ENCODE results near the gene LSAMP. TPM values are rescaled to one million over a fixed set of nuclear protein-coding genes. Genes with fewer than 3 reads are reported as not detected.

The LSAMP gene
- total and polyA plus RNA-seq, 2 experiments from 2014 or later: 2.0 to 2.9 TPM

DNA sequence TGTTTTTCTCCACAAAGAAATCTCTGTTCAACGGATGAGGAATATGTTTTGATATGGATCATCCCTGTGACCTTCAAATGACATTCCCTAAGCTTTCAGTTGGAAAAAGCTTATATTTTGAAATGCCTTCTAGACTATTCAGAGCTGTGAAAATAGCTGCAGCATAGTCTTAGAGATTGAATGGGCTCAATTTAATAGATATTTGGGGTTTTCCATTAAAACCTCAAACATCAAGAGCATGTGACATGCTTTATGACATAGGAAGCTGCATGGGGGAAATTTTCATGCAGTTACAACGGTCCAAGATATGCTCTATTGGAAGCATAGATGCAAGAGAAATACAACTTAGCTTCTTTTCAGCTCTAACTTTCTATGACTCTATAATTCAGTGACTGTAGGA, 102.8 kb downstream of the LSAMP start (continued):
- TF ChIP-seq, protein P1, sequence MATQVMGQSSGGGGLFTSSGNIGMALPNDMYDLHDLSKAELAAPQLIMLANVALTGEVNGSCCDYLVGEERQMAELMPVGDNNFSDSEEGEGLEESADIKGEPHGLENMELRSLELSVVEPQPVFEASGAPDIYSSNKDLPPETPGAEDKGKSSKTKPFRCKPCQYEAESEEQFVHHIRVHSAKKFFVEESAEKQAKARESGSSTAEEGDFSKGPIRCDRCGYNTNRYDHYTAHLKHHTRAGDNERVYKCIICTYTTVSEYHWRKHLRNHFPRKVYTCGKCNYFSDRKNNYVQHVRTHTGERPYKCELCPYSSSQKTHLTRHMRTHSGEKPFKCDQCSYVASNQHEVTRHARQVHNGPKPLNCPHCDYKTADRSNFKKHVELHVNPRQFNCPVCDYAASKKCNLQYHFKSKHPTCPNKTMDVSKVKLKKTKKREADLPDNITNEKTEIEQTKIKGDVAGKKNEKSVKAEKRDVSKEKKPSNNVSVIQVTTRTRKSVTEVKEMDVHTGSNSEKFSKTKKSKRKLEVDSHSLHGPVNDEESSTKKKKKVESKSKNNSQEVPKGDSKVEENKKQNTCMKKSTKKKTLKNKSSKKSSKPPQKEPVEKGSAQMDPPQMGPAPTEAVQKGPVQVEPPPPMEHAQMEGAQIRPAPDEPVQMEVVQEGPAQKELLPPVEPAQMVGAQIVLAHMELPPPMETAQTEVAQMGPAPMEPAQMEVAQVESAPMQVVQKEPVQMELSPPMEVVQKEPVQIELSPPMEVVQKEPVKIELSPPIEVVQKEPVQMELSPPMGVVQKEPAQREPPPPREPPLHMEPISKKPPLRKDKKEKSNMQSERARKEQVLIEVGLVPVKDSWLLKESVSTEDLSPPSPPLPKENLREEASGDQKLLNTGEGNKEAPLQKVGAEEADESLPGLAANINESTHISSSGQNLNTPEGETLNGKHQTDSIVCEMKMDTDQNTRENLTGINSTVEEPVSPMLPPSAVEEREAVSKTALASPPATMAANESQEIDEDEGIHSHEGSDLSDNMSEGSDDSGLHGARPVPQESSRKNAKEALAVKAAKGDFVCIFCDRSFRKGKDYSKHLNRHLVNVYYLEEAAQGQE (IDR thresholded peaks at IDR 0.05; ENCODE audit: unreplicated experiment): no peak
- TF ChIP-seq NANOG (IDR thresholded peaks at IDR 0.05; ENCODE audit: borderline replicate concordance) (no peak), STAT1 (IDR thresholded peaks at IDR 0.05; ENCODE audit: unreplicated experiment) (no peak), ZNF114 (CRISPR knock-in tag; IDR thresholded peaks at IDR 0.05) (no peak), EZH2phosphoT487 (IDR thresholded peaks at IDR 0.05; ENCODE audit: unreplicated experiment) (no peak)
- TF ChIP-seq, protein P2, sequence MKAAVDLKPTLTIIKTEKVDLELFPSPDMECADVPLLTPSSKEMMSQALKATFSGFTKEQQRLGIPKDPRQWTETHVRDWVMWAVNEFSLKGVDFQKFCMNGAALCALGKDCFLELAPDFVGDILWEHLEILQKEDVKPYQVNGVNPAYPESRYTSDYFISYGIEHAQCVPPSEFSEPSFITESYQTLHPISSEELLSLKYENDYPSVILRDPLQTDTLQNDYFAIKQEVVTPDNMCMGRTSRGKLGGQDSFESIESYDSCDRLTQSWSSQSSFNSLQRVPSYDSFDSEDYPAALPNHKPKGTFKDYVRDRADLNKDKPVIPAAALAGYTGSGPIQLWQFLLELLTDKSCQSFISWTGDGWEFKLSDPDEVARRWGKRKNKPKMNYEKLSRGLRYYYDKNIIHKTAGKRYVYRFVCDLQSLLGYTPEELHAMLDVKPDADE (IDR thresholded peaks at IDR 0.05): no peak

DNA sequence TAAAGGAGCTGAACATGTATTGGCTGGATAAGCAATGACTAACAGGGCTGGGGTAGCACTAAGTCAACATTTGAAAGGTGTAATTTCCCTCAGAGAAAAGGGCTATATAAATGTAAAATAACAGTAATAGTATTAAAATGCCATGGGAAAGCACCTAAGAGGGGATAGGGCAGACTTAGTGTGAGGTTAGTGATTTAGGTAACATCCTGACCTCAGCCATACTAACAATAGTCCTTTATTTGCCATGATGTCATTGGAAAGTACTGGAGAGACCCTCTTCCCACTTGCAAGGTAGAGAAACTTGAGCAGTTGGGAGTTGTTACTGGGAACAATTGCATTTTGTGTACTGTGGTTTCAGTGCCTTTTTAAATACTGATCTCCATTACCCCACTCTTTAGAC, 103.4 kb downstream of the LSAMP start:
- Histone ChIP-seq H3K36me3 (ENCODE audit: insufficient read depth) (no peaks in the 10 kb centered on the region), H3K27me3 (ENCODE audit: insufficient read depth) (peaks cover 4% of the 10 kb centered on the region; the same call in 1 of the 2 replicates), H3K4me2 (peak overlapping the region; percentile 65), H3K4me3 (no peak overlapping the region; the same call in 1 of the 2 replicates), H3K4me1 (ENCODE audit: insufficient read depth) (peaks cover 46% of the 10 kb centered on the region), H3K27ac (ENCODE audit: low read depth) (no peak overlapping the region), H3F3A (replicated peaks; ENCODE audit: low read depth) (no peaks in the 10 kb centered on the region), H3K79me2 (replicated peaks; ENCODE audit: insufficient read depth) (no peaks in the 10 kb centered on the region), H3K9me2 (ENCODE audit: insufficient read depth) (no peaks in the 10 kb centered on the region), H2AFZ (no peak overlapping the region), H4K20me1 (replicated peaks; ENCODE audit: insufficient read depth) (no peaks in the 10 kb centered on the region)
- no peak overlapping the region for H3K27ac Mint-ChIP-seq
- 0 out of 2 replicates have a peak, but pooled peaks have one; percentile 18 for TF ChIP-seq NANOG (IDR thresholded peaks at IDR 0.05; ENCODE audit: borderline replicate concordance)
- TF ChIP-seq, protein P3, sequence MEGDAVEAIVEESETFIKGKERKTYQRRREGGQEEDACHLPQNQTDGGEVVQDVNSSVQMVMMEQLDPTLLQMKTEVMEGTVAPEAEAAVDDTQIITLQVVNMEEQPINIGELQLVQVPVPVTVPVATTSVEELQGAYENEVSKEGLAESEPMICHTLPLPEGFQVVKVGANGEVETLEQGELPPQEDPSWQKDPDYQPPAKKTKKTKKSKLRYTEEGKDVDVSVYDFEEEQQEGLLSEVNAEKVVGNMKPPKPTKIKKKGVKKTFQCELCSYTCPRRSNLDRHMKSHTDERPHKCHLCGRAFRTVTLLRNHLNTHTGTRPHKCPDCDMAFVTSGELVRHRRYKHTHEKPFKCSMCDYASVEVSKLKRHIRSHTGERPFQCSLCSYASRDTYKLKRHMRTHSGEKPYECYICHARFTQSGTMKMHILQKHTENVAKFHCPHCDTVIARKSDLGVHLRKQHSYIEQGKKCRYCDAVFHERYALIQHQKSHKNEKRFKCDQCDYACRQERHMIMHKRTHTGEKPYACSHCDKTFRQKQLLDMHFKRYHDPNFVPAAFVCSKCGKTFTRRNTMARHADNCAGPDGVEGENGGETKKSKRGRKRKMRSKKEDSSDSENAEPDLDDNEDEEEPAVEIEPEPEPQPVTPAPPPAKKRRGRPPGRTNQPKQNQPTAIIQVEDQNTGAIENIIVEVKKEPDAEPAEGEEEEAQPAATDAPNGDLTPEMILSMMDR (conservative IDR thresholded peaks at IDR 0.05; ENCODE audit: low read depth in 2 of 2): no peak
- TF ChIP-seq, protein P2 (IDR thresholded peaks at IDR 0.05): no peak
- no peak for TF ChIP-seq STAT1 (IDR thresholded peaks at IDR 0.05; ENCODE audit: unreplicated experiment)
- ATAC-seq (peak; percentile 79), DNase-seq (ENCODE audit: low spot score) (peak; percentile 25)
- no peaks in the 10 kb centered on the region for H3K9me3 Mint-ChIP-seq
- peaks cover 31% of the 10 kb centered on the region for H3K4me1 Mint-ChIP-seq
- no peaks in the 10 kb centered on the region for H3K27me3 Mint-ChIP-seq (ENCODE audit: insufficient read depth, low read depth, poor library complexity)
- no peaks in the 10 kb centered on the region for H3K36me3 Mint-ChIP-seq (ENCODE audit: low read depth)
- no peak overlapping the region for H3K4me3 Mint-ChIP-seq
